Lower lobe of right lung (tissue), 2 donors: ENCODE results near the gene TOM1L2. TPM values are rescaled to one million over a fixed set of nuclear protein-coding genes. Genes with fewer than 3 reads are reported as not detected.

Experiments used
- ATAC-seq, 2 donors: fragments of 200-7000 bp; cut with Tn5 transposase; one replicate each; pipeline ENCODE4 v1.9.1; 2020 to 2022; ENCODE audit warnings: mild to moderate bottlenecking in 2 of 2, moderate library complexity in 2 of 2
- DNase-seq: peaks from one replicate; pipeline ENCODE4 v3.0.0-alpha.2; 2020
- H3K27ac ChIP-seq: fragments of 200-600 bp; one replicate; pipeline ENCODE4 v1.8.0; 2022
- H3K27me3 ChIP-seq: fragments of 200-600 bp; one replicate; pipeline ENCODE4 v1.8.0; 2022; ENCODE audit warnings: low read depth
- H3K36me3 ChIP-seq: fragments of 200-600 bp; one replicate; pipeline ENCODE4 v1.8.0; 2022; ENCODE audit warnings: mild to moderate bottlenecking
- H3K4me1 ChIP-seq: fragments of 200-600 bp; one replicate; pipeline ENCODE4 v1.8.0; 2022
- H3K4me3 ChIP-seq: fragments of 200-600 bp; one replicate; pipeline ENCODE4 v1.8.0; 2022; ENCODE audit warnings: mild to moderate bottlenecking
- H3K9me3 ChIP-seq: fragments of 200-600 bp; one replicate; pipeline ENCODE4 v1.8.0; 2022
- CTCF ChIP-seq: fragments of 200-600 bp; IDR thresholded peaks from one replicate; pipeline ENCODE4 v1.8.0; 2022; ENCODE audit warnings: antibody characterized with exemption, mild to moderate bottlenecking
- intact Hi-C: fragments of 100-400 bp; cut with DNase I; formaldehyde crosslinking; loops from one replicate; pipeline ENCODE4 v1.11.0; 2022
- total RNA-seq: library from RNA; stranded (reverse); fragmentation: NEBNext Ultra II Directional; extraction: Animal tissue kit (Norgen Biotek cat#: 25700); gene quantifications from one replicate; pipeline ENCODE4 v1.2.1, GENCODE V29; 2021
- donor health status: DM: no; HTN: yes; CAD: no; lungs with severe emphysema.

Gene TOM1L2
- total RNA-seq, 1 donor from 2014 or later, result 63.4 TPM

- Histone ChIP-seq H3K9me3 (no peaks in the 10 kb centered on the region), H3K27ac (no peak overlapping the region), H3K4me3 (no peak overlapping the region), H3K27me3 (no peaks in the 10 kb centered on the region), H3K4me1 (peaks cover 15% of the 10 kb centered on the region), H3K36me3 (peaks cover 48% of the 10 kb centered on the region)
- intact Hi-C loops, result no loop called here
- ATAC-seq, result no peak
- no peak for DNase-seq
- no peak for TF ChIP-seq CTCF
Observed at GRCh38 chr17:17806611-17807274, 165.5 kb downstream of the TOM1L2 start.

GRCh38 chr17:17806035-17806434 is 166.2 kb downstream of the TOM1L2 start:
- no peak overlapping the region for H3K27ac ChIP-seq
- ATAC-seq, result no peak
- no peaks in the 10 kb centered on the region for H3K27me3 ChIP-seq
- no peak overlapping the region for H3K4me3 ChIP-seq
- no peak for DNase-seq
- H3K4me1 ChIP-seq, result peaks cover 10% of the 10 kb centered on the region
- peaks cover 49% of the 10 kb centered on the region for H3K36me3 ChIP-seq
- TF ChIP-seq CTCF, result no peak
- no peaks in the 10 kb centered on the region for H3K9me3 ChIP-seq
- intact Hi-C loops, result no loop called here

DNA sequence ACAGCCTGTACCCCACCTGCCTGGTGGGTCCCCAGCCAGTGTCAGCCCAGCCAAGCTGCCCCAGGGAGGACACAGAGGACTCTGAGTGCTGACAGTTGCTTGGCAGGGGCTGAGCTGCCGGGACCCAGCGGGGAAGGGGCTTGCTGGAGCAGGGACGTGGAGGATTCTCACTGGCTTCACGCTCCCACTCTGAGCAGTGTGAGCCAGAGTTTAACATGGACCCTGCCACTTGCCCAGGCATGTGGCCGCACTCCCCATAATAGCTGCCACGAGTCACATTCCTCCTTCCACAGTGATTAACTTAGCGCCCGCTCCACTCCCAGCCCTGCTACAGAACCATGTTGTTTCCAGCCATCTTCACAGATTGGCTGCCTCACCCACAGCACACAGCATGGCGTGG is 166.6 kb downstream of the TOM1L2 start:
- ATAC-seq, result no peak
- no peak for TF ChIP-seq CTCF
- H3K36me3 ChIP-seq, result peaks cover 45% of the 10 kb centered on the region
- no peak overlapping the region for H3K4me3 ChIP-seq
- H3K9me3 ChIP-seq, result no peaks in the 10 kb centered on the region
- intact Hi-C loops, result no loop called here
- DNase-seq, result no peak
- H3K27ac ChIP-seq, result no peak overlapping the region
- peaks cover 5% of the 10 kb centered on the region for H3K4me1 ChIP-seq
- H3K27me3 ChIP-seq, result no peaks in the 10 kb centered on the region

DNA sequence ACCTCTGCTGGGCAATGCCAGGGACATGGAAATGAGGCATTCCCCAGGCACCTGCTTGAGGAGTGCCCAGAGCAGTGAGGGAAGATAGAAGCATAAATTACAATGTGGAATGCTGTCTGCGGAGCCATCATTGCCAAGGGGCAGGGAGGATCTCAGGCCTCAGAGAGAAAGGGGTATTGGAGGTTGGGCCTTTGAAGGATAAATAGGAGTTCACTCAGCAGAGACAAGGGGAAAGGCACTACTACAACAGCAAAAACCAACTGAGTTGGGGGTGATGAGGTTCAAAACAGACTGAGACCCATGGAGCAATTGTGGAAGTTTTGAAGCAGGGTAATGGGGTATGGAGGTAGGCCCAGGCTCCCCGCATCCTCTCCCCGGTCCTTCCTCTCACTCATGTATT is 168.2 kb downstream of the TOM1L2 start:
- Histone ChIP-seq H3K4me1 (no peaks in the 10 kb centered on the region), H3K27me3 (no peaks in the 10 kb centered on the region), H3K4me3 (no peak overlapping the region), H3K36me3 (peaks cover 40% of the 10 kb centered on the region), H3K27ac (no peak overlapping the region), H3K9me3 (no peaks in the 10 kb centered on the region)
- no peak for DNase-seq
- ATAC-seq, result no peak
- no peak for TF ChIP-seq CTCF
- intact Hi-C loops, result no loop called here

DNA sequence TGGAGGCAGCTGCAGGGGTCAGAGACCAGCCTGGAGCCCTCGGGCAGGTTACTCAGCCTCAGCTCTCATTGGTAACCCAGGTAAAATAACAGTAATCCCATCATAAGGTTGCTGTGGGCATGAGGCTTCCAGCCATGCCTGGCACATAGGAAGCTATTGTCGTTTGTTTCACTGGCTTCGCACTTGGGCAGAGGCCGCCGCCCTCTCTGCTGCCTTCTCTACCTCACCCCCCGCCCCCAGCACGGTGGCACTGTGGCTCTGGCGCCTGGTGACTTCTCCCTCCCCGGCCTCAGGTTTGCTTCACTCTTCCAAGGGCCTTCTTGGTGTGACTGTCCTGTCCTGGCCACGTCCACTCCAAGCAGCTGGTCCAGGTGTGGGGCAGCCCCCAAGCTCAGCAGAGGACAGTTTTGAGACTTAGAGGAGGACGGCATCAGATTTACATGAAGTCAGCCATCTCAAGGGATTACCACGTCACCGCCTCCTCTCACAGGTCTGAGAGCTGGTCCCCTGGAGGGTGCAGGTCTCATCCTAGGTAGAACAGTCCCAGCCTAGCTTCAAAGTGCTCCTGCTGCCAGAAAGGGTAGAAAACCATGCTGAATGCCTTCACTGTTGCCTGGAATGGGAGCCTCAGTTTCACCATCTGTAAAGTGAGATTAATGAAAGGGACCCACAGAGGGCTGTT is 170.3 kb downstream of the TOM1L2 start:
- H3K27me3 ChIP-seq, result no peaks in the 10 kb centered on the region
- no peaks in the 10 kb centered on the region for H3K4me1 ChIP-seq
- no peak for DNase-seq
- no peak for ATAC-seq
- peaks cover 61% of the 10 kb centered on the region for H3K36me3 ChIP-seq
- H3K4me3 ChIP-seq, result no peak overlapping the region
- H3K27ac ChIP-seq, result no peak overlapping the region
- no peaks in the 10 kb centered on the region for H3K9me3 ChIP-seq
- TF ChIP-seq CTCF, result no peak
- intact Hi-C loops, result no loop called here
